Astrocyte (in vitro differentiated cells and primary cell): ENCODE results near the gene KRT78. TPM values are rescaled to one million over a fixed set of nuclear protein-coding genes. Genes with fewer than 3 reads are reported as not detected.
"Not testable (repeated sequence)": the region's sequence is repeated elsewhere in the genome, so short reads cannot be mapped to it uniquely, and the experiment has no call there.

Source experiments
- DNase-seq: peaks from one replicate; pipeline ENCODE4 v3.0.0-alpha.2; 2010; ENCODE audit warnings: low read depth
- FAIRE-seq: peaks from 2 replicates; lab custom pipeline; 2011; peaks lifted over from hg19 to GRCh38; lab: Jason Lieb, UNC
- H2AFZ ChIP-seq: 2 replicates; pipeline ENCODE4 v1.6.0; 2012; ENCODE audit warnings: low read depth, low read length, inconsistent platforms
- H3K27ac ChIP-seq: 2 replicates; pipeline ENCODE4 v1.5.1; 2011; ENCODE audit warnings: low read depth, low read length, inconsistent platforms
- H3K27me3 ChIP-seq: 2 replicates; pipeline ENCODE4 v1.6.0; 2011; ENCODE audit warnings: low read length, inconsistent platforms; ENCODE audit not compliant: insufficient read depth
- H3K36me3 ChIP-seq: 2 replicates; pipeline ENCODE4 v1.5.1; 2011; ENCODE audit warnings: low read length, inconsistent platforms; ENCODE audit not compliant: insufficient read depth
- H3K4me1 ChIP-seq: 2 replicates; pipeline ENCODE4 v1.5.1; 2011; ENCODE audit warnings: low read length, inconsistent platforms; ENCODE audit not compliant: insufficient read depth
- H3K4me2 ChIP-seq: 2 replicates; pipeline ENCODE4 v1.6.0; 2012; ENCODE audit warnings: low read length, inconsistent platforms
- H3K4me3 ChIP-seq: 2 replicates; pipeline ENCODE4 v1.5.1; 2011; ENCODE audit warnings: low read depth, mild to moderate bottlenecking, low read length, inconsistent platforms; ENCODE audit not compliant: insufficient read depth
- H3K79me2 ChIP-seq: 2 replicates; pipeline ENCODE4 v1.6.0; 2012; ENCODE audit warnings: mild to moderate bottlenecking, low read length, inconsistent platforms; ENCODE audit not compliant: insufficient read depth
- H3K9ac ChIP-seq: 2 replicates; pipeline ENCODE4 v1.6.0; 2012; ENCODE audit warnings: mild to moderate bottlenecking, low read length, inconsistent platforms
- H3K9me3 ChIP-seq: 2 replicates; pipeline ENCODE4 v1.5.1; 2012; ENCODE audit warnings: low read depth, mild to moderate bottlenecking, low read length, inconsistent platforms; ENCODE audit not compliant: insufficient read depth
- H4K20me1 ChIP-seq: 2 replicates; pipeline ENCODE4 v1.6.0; 2012; ENCODE audit warnings: low read length, inconsistent platforms; ENCODE audit not compliant: insufficient read depth
- H3K27ac Mint-ChIP-seq: one replicate; pipeline ENCODE4 v1.8.0; 2021; ENCODE audit warnings: mild to moderate bottlenecking, mixed read lengths; ENCODE audit not compliant: unreplicated experiment
- H3K27me3 Mint-ChIP-seq: one replicate; pipeline ENCODE4 v1.8.0; 2021; ENCODE audit warnings: low read depth, mixed read lengths; ENCODE audit not compliant: unreplicated experiment
- H3K36me3 Mint-ChIP-seq: one replicate; pipeline ENCODE4 v1.8.0; 2021; ENCODE audit warnings: low read depth, mixed read lengths; ENCODE audit not compliant: unreplicated experiment
- H3K4me1 Mint-ChIP-seq: one replicate; pipeline ENCODE4 v1.8.0; 2021; ENCODE audit warnings: low read depth, mixed read lengths; ENCODE audit not compliant: unreplicated experiment
- H3K4me3 Mint-ChIP-seq: one replicate; pipeline ENCODE4 v1.8.0; 2021; ENCODE audit warnings: mild to moderate bottlenecking, moderate library complexity, mixed read lengths; ENCODE audit not compliant: unreplicated experiment
- H3K9me3 Mint-ChIP-seq: one replicate; pipeline ENCODE4 v1.8.0; 2021; ENCODE audit warnings: mild to moderate bottlenecking, mixed read lengths; ENCODE audit not compliant: unreplicated experiment
- CTCF ChIP-seq: IDR thresholded peaks from 2 replicates; pipeline ENCODE4 v1.5.1; 2011; ENCODE audit warnings: low read depth, mild to moderate bottlenecking, inconsistent platforms, low read length, moderate library complexity; ENCODE audit not compliant: insufficient read depth
- EZH2 ChIP-seq: IDR thresholded peaks from 2 replicates; pipeline ENCODE4 v1.6.1; 2012; ENCODE audit warnings: mild to moderate bottlenecking, low read length, inconsistent platforms; ENCODE audit not compliant: insufficient read depth
- total RNA-seq: library from RNA; stranded (reverse); gene quantifications from 2 replicates; pipeline ENCODE4 v1.2.1, GENCODE V29; 2021

The KRT78 gene
- total RNA-seq, 1 donor from 2014 or later: not detected

- no peak for FAIRE-seq
- H3K36me3 ChIP-seq: no peaks in the 10 kb centered on the region
- no peak overlapping the region for H3K27ac ChIP-seq
- peaks cover 4% of the 10 kb centered on the region for H3K36me3 Mint-ChIP-seq
- H3K9me3 ChIP-seq: no peaks in the 10 kb centered on the region
- H3K4me3 ChIP-seq: no peak overlapping the region
- no peak overlapping the region for H3K27ac Mint-ChIP-seq
- no peak overlapping the region for H3K9ac ChIP-seq
- H3K4me3 Mint-ChIP-seq: no peak overlapping the region
- H3K4me2 ChIP-seq: no peak overlapping the region
- no peaks in the 10 kb centered on the region for H3K4me1 Mint-ChIP-seq
- no peaks in the 10 kb centered on the region for H3K27me3 Mint-ChIP-seq
- TF ChIP-seq CTCF: no peak
- TF ChIP-seq EZH2: no peak
- H3K79me2 ChIP-seq: no peaks in the 10 kb centered on the region
- H3K4me1 ChIP-seq: no peaks in the 10 kb centered on the region
- no peak for DNase-seq
- H2AFZ ChIP-seq: no peak overlapping the region
- H3K27me3 ChIP-seq: no peaks in the 10 kb centered on the region
- no peaks in the 10 kb centered on the region for H3K9me3 Mint-ChIP-seq
- H4K20me1 ChIP-seq: no peaks in the 10 kb centered on the region
These were observed 42.2 kb upstream of the KRT78 start for GRCh38 chr12:52891044-52891443.

DNA sequence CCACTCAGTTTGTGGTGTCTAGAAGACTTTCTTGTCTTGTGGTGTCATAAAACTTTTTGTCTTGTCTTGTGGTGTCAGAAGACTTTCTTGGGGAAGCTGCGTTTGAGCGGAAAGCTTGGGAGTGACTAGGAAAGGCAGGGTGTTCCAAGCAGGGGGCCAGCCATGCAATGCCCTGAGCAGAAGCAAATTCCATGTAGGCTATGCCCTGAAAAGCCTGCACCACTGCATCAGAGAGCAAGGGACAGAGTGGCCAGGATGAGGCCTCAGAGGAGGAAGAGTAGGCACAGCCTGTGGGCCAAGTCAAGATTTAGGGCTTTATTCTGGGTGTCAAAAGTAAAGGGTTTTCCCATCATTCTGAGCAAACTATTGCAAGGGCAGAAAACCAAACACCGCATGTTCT, 41.6 kb upstream of the KRT78 start:
- no peak overlapping the region for H3K4me3 ChIP-seq
- no peaks in the 10 kb centered on the region for H3K27me3 Mint-ChIP-seq
- no peak overlapping the region for H3K4me3 Mint-ChIP-seq
- FAIRE-seq: no peak
- H2AFZ ChIP-seq: no peak overlapping the region
- H3K9me3 Mint-ChIP-seq: no peaks in the 10 kb centered on the region
- H3K9me3 ChIP-seq: no peaks in the 10 kb centered on the region
- no peaks in the 10 kb centered on the region for H3K4me1 Mint-ChIP-seq
- H3K27ac ChIP-seq: no peak overlapping the region
- no peak overlapping the region for H3K4me2 ChIP-seq
- H3K27ac Mint-ChIP-seq: no peak overlapping the region
- H3K27me3 ChIP-seq: no peaks in the 10 kb centered on the region
- H3K4me1 ChIP-seq: no peaks in the 10 kb centered on the region
- H3K79me2 ChIP-seq: no peaks in the 10 kb centered on the region
- DNase-seq: no peak
- H3K36me3 Mint-ChIP-seq: peaks cover 2% of the 10 kb centered on the region
- H4K20me1 ChIP-seq: no peaks in the 10 kb centered on the region
- TF ChIP-seq EZH2 (no peak), CTCF (no peak)
- no peak overlapping the region for H3K9ac ChIP-seq
- no peaks in the 10 kb centered on the region for H3K36me3 ChIP-seq

- Mint-ChIP-seq H3K27me3 (peaks cover 4% of the 10 kb centered on the region), H3K4me1 (peaks cover 5% of the 10 kb centered on the region), H3K27ac (no peak overlapping the region), H3K4me3 (no peak overlapping the region), H3K36me3 (no peaks in the 10 kb centered on the region), H3K9me3 (no peaks in the 10 kb centered on the region)
- DNase-seq (no peak), FAIRE-seq (no peak)
- H3K79me2 ChIP-seq: no peaks in the 10 kb centered on the region
- no peaks in the 10 kb centered on the region for H4K20me1 ChIP-seq
- H3K36me3 ChIP-seq: no peaks in the 10 kb centered on the region
- H3K4me3 ChIP-seq: no peak overlapping the region
- TF ChIP-seq CTCF (peak; percentile 87), EZH2 (no peak)
- no peak overlapping the region for H3K4me2 ChIP-seq
- no peak overlapping the region for H2AFZ ChIP-seq
- H3K4me1 ChIP-seq: no peaks in the 10 kb centered on the region
- H3K27ac ChIP-seq: no peak overlapping the region
- no peaks in the 10 kb centered on the region for H3K27me3 ChIP-seq
- H3K9ac ChIP-seq: no peak overlapping the region
- no peaks in the 10 kb centered on the region for H3K9me3 ChIP-seq
These were observed 35.9 kb upstream of the KRT78 start for GRCh38 chr12:52884526-52885293.

GRCh38 chr12:52880499-52880898, 31.7 kb upstream of the KRT78 start:
- not testable (repeated sequence) for H3K4me3 Mint-ChIP-seq, H3K36me3 ChIP-seq, H3K4me1 ChIP-seq, H3K9me3 ChIP-seq, DNase-seq, H3K79me2 ChIP-seq, H3K27ac Mint-ChIP-seq, H3K4me3 ChIP-seq, H3K27ac ChIP-seq, H3K9me3 Mint-ChIP-seq, H4K20me1 ChIP-seq, H3K36me3 Mint-ChIP-seq, H3K27me3 ChIP-seq, H3K27me3 Mint-ChIP-seq, FAIRE-seq
- H2AFZ ChIP-seq: peak overlapping the region; percentile 71
- peak overlapping the region; percentile 12 for H3K9ac ChIP-seq
- H3K4me2 ChIP-seq: peak overlapping the region; percentile 80
- H3K4me1 Mint-ChIP-seq: peaks cover 19% of the 10 kb centered on the region
